Thyroid gland (tissue), 4 donors: Measurements from ENCODE around the gene ABTB1.

ENCODE experiments used
- POLR2A ChIP-seq, 2 donors: fragments of 450-650 bp; IDR thresholded peaks; one replicate each; pipeline ENCODE4 v1.6.1; 2017; ENCODE audit warnings: antibody characterized with exemption in 2 of 2, mild to moderate bottlenecking in 2 of 2, moderate library complexity in 1 of 2
- TF ChIP-seq, protein P1 (sequence below), 6 experiments: fragments of 200-600 bp in 3 of 6; fragments of 450-650 bp in 3 of 6; sonication (generic) in 3 of 6; IDR thresholded peaks; one replicate each; pipeline ENCODE4 v1.5.1; 2016 to 2019; ENCODE audit warnings: antibody characterized with exemption in 6 of 6, mild to moderate bottlenecking in 2 of 6, inconsistent platforms in 1 of 6, moderate library complexity in 1 of 6

DNA sequence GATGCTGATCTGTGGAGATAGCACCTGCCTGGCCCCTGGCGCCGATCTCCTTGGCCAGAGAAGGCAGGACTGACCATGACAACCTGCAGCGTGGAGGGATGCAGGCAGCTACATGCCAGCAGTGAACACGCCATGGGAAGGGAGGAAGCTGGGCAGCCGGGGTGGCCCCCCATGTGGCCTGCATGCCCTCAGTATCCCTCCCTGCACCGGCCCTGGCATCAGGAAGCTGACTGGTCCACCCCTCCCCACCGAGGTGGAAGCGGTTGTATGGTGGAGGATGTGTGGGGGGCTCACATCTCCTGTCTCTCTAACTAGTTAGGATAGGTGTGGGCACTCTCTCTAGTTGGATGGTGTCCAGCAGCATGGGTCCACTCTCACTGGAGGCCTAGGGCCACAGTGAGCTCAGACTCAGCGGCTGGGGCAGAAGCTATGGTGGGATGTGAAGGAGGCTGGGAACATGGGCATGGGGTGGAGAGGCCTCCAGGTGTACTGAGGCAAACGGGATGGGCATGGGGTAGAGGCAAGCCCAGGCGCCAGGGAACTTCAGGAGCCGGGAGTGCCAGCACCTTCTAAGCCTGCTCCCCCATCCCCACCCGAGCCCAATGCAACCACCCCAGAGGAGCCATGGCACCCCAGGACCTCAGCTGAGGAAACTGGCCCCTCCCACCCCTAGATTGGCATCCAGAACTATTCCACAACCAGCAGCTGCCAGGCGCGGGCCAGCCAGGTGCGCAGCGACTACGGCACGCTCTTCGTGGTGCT is 1.8 kb upstream of the ABTB1 start:
- TF ChIP-seq, protein P1, sequence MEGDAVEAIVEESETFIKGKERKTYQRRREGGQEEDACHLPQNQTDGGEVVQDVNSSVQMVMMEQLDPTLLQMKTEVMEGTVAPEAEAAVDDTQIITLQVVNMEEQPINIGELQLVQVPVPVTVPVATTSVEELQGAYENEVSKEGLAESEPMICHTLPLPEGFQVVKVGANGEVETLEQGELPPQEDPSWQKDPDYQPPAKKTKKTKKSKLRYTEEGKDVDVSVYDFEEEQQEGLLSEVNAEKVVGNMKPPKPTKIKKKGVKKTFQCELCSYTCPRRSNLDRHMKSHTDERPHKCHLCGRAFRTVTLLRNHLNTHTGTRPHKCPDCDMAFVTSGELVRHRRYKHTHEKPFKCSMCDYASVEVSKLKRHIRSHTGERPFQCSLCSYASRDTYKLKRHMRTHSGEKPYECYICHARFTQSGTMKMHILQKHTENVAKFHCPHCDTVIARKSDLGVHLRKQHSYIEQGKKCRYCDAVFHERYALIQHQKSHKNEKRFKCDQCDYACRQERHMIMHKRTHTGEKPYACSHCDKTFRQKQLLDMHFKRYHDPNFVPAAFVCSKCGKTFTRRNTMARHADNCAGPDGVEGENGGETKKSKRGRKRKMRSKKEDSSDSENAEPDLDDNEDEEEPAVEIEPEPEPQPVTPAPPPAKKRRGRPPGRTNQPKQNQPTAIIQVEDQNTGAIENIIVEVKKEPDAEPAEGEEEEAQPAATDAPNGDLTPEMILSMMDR (IDR thresholded peaks at IDR 0.05), result no peak
- no peak for TF ChIP-seq POLR2A (IDR thresholded peaks at IDR 0.05)
